ENCODE results near the gene MIOX.

The MIOX gene

GRCh38 chr22:50486561-50487289 lies at the start of gene MIOX:
Gene MIOX (plus strand): TSS chr22:50486859. CDS start chr22:50486898, 39 bp downstream.
- DNase-seq (ENCODE audit: low read depth in 1 of 2, low spot score in 1 of 2) = no peak
- no peak for TF ChIP-seq JUND (IDR thresholded peaks at IDR 0.05; ENCODE audit: low read depth)
- in situ Hi-C loops (cut with HindIII; ENCODE audit: low pct_unique_long_range_greater_than_20kb, low sequenced_read_pairs) = no loop called here

GRCh38 chr22:50437511-50438304 lies 49.0 kb upstream of the MIOX start:
- in situ Hi-C loops (cut with HindIII; ENCODE audit: low pct_unique_long_range_greater_than_20kb, low sequenced_read_pairs) = no loop called here
- DNase-seq (ENCODE audit: low read depth in 1 of 2, low spot score in 1 of 2) = no peak
- TF ChIP-seq JUND (IDR thresholded peaks at IDR 0.05; ENCODE audit: low read depth) = no peak

- no peak for TF ChIP-seq JUND (IDR thresholded peaks at IDR 0.05; ENCODE audit: low read depth)
- DNase-seq (ENCODE audit: low read depth in 1 of 2, low spot score in 1 of 2) = no peak
- in situ Hi-C loops (cut with HindIII; ENCODE audit: low pct_unique_long_range_greater_than_20kb, low sequenced_read_pairs) = no loop called here
These were observed 48.1 kb upstream of the MIOX start for GRCh38 chr22:50438305-50439275.

GRCh38 chr22:50439314-50439870 lies 47.3 kb upstream of the MIOX start:
- no peak for DNase-seq (ENCODE audit: low read depth in 1 of 2, low spot score in 1 of 2)
- in situ Hi-C loops (cut with HindIII; ENCODE audit: low pct_unique_long_range_greater_than_20kb, low sequenced_read_pairs) = no loop called here
- no peak for TF ChIP-seq JUND (IDR thresholded peaks at IDR 0.05; ENCODE audit: low read depth)

- no peak for DNase-seq (ENCODE audit: low read depth in 1 of 2, low spot score in 1 of 2)
- in situ Hi-C loops (cut with HindIII; ENCODE audit: low pct_unique_long_range_greater_than_20kb, low sequenced_read_pairs) = no loop called here
- TF ChIP-seq JUND (IDR thresholded peaks at IDR 0.05; ENCODE audit: low read depth) = no peak
These were observed 46.8 kb upstream of the MIOX start for GRCh38 chr22:50439871-50440331.

GRCh38 chr22:50440544-50441249 lies 46.0 kb upstream of the MIOX start:
- no peak for TF ChIP-seq JUND (IDR thresholded peaks at IDR 0.05; ENCODE audit: low read depth)
- DNase-seq (ENCODE audit: low read depth in 1 of 2, low spot score in 1 of 2) = no peak
- in situ Hi-C loops (cut with HindIII; ENCODE audit: low pct_unique_long_range_greater_than_20kb, low sequenced_read_pairs) = no loop called here

- DNase-seq (ENCODE audit: low read depth in 1 of 2, low spot score in 1 of 2) = no peak
- no peak for TF ChIP-seq JUND (IDR thresholded peaks at IDR 0.05; ENCODE audit: low read depth)
These were observed 45.1 kb upstream of the MIOX start for GRCh38 chr22:50441428-50441993.

GRCh38 chr22:50443197-50443596 lies 43.5 kb upstream of the MIOX start:
- DNase-seq (ENCODE audit: low read depth in 1 of 2, low spot score in 1 of 2) = no peak
- no peak for TF ChIP-seq JUND (IDR thresholded peaks at IDR 0.05; ENCODE audit: low read depth)
- in situ Hi-C loops (cut with HindIII; ENCODE audit: low pct_unique_long_range_greater_than_20kb, low sequenced_read_pairs) = no loop called here

More at GRCh38 chr22:50441428-50441993, 45.1 kb upstream of the MIOX start:
- in situ Hi-C loops (cut with HindIII; ENCODE audit: low pct_unique_long_range_greater_than_20kb, low sequenced_read_pairs) = no loop called here

GRCh38 chr22:50443801-50444625 lies 42.6 kb upstream of the MIOX start:
- DNase-seq (ENCODE audit: low read depth in 1 of 2, low spot score in 1 of 2) = no peak
- in situ Hi-C loops (cut with HindIII; ENCODE audit: low pct_unique_long_range_greater_than_20kb, low sequenced_read_pairs) = no loop called here
- TF ChIP-seq JUND (IDR thresholded peaks at IDR 0.05; ENCODE audit: low read depth) = no peak

- DNase-seq (ENCODE audit: low read depth in 1 of 2, low spot score in 1 of 2) = peak; percentile 78 to 86
- TF ChIP-seq JUND (IDR thresholded peaks at IDR 0.05; ENCODE audit: low read depth) = no peak
- in situ Hi-C loops (cut with HindIII; ENCODE audit: low pct_unique_long_range_greater_than_20kb, low sequenced_read_pairs) = no loop called here
These were observed 42.0 kb upstream of the MIOX start for GRCh38 chr22:50444663-50445062.

Measured in T47D (cell line).